ENCODE measurements around the gene NKAIN2. TPM values are rescaled to one million over a fixed set of nuclear protein-coding genes. Genes with fewer than 3 reads are reported as not detected.

Gene NKAIN2
- total RNA-seq, 1 experiment from 2014 or later = not detected

DNA sequence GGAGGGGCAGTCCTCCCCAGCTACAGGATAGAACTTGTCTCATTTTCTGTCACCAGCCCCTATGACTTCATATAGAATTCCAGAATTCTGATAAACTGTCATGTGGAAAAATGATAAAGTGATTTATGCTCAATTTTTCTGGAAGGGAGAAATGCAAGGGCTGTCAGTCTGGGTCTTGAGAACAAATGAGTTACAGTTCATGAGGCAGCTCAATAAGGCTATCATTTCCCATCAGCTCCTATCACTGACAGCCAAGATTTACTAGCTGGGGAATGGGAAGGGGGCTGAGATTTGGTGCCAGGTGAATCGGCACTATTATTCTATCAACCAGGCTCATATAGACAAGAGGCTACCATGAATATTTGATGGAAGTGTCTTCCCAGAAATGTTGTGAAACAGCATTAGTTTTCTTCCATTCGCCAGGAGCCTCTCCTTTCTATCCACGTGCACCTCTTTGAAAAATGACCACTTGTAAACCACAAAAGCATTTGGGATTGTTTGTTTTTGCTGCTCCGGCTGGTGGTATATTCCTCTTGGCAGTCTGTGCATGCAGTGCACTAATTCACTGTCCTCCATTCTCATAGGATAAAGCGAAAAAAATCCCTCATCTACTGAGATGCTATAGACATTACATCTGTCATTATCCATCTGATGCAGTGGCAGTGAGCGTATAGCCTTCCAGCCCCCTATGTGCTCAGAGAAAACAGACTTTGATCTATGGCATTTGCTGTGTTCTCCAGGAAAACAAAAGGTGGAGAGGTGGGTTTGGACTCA is 629.9 kb downstream of the NKAIN2 start:
- Mint-ChIP-seq H3K27ac (ENCODE audit: unreplicated experiment) (no peak overlapping the region), H3K9me3 (ENCODE audit: low read depth, unreplicated experiment) (no peaks in the 10 kb centered on the region), H3K4me3 (ENCODE audit: low read depth, unreplicated experiment) (no peak overlapping the region), H3K27me3 (ENCODE audit: unreplicated experiment) (no peaks in the 10 kb centered on the region), H3K36me3 (ENCODE audit: insufficient read depth, unreplicated experiment) (no peaks in the 10 kb centered on the region), H3K4me1 (ENCODE audit: low read depth, unreplicated experiment) (no peaks in the 10 kb centered on the region)
- CTCF ChIA-PET = no interaction called here
- TF ChIP-seq CTCF (IDR thresholded peaks at IDR 0.05; ENCODE audit: unreplicated experiment) = no peak
- no peak for DNase-seq
- no TSS peak for BruUV-seq (replicated peaks)
- intact Hi-C loops (cut with micrococcal nuclease; ENCODE audit: unreplicated experiment) = no loop called here

DNA sequence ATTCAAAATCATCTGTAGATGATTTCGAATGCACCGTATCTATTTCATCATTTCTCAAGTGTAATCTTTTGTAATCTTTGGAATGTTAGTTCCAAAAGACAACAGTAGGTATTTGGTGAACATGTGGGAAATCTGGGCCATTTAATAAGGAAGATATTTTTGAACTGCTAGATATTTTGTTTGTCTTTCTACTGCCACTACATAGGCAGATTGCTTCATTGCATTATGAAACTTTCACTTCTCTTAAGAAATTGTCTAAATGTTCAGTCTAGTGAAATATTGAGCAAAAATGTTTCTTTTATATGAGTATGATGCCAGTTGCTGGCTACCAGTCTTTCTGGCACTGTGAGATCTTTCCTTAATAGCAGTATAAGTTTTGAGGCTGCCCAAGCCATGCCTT is 630.8 kb downstream of the NKAIN2 start:
- Mint-ChIP-seq H3K27me3 (ENCODE audit: unreplicated experiment) (no peaks in the 10 kb centered on the region), H3K9me3 (ENCODE audit: low read depth, unreplicated experiment) (no peaks in the 10 kb centered on the region), H3K4me1 (ENCODE audit: low read depth, unreplicated experiment) (no peaks in the 10 kb centered on the region), H3K27ac (ENCODE audit: unreplicated experiment) (no peak overlapping the region), H3K36me3 (ENCODE audit: insufficient read depth, unreplicated experiment) (no peaks in the 10 kb centered on the region), H3K4me3 (ENCODE audit: low read depth, unreplicated experiment) (no peak overlapping the region)
- no peak for TF ChIP-seq CTCF (IDR thresholded peaks at IDR 0.05; ENCODE audit: unreplicated experiment)
- CTCF ChIA-PET = no interaction called here
- DNase-seq = no peak
- BruUV-seq (replicated peaks) = no TSS peak
- intact Hi-C loops (cut with micrococcal nuclease; ENCODE audit: unreplicated experiment) = no loop called here

GRCh38 chr6:124436803-124437202 is 633.1 kb downstream of the NKAIN2 start:
- Mint-ChIP-seq H3K27ac (ENCODE audit: unreplicated experiment) (no peak overlapping the region), H3K4me1 (ENCODE audit: low read depth, unreplicated experiment) (no peaks in the 10 kb centered on the region), H3K4me3 (ENCODE audit: low read depth, unreplicated experiment) (no peak overlapping the region), H3K9me3 (ENCODE audit: low read depth, unreplicated experiment) (no peaks in the 10 kb centered on the region), H3K27me3 (ENCODE audit: unreplicated experiment) (no peaks in the 10 kb centered on the region), H3K36me3 (ENCODE audit: insufficient read depth, unreplicated experiment) (no peaks in the 10 kb centered on the region)
- BruUV-seq (replicated peaks) = no TSS peak
- intact Hi-C loops (cut with micrococcal nuclease; ENCODE audit: unreplicated experiment) = no loop called here
- CTCF ChIA-PET = no interaction called here
- TF ChIP-seq CTCF (IDR thresholded peaks at IDR 0.05; ENCODE audit: unreplicated experiment) = no peak
- no peak for DNase-seq

GRCh38 chr6:124438546-124439065 is 634.9 kb downstream of the NKAIN2 start:
- Mint-ChIP-seq H3K4me3 (ENCODE audit: low read depth, unreplicated experiment) (no peak overlapping the region), H3K27ac (ENCODE audit: unreplicated experiment) (no peak overlapping the region), H3K36me3 (ENCODE audit: insufficient read depth, unreplicated experiment) (no peaks in the 10 kb centered on the region), H3K4me1 (ENCODE audit: low read depth, unreplicated experiment) (no peaks in the 10 kb centered on the region), H3K9me3 (ENCODE audit: low read depth, unreplicated experiment) (no peaks in the 10 kb centered on the region), H3K27me3 (ENCODE audit: unreplicated experiment) (no peaks in the 10 kb centered on the region)
- intact Hi-C loops (cut with micrococcal nuclease; ENCODE audit: unreplicated experiment) = no loop called here
- CTCF ChIA-PET = interaction anchor here (0.7 kb wide), 1 partner anchor 56 kb away, joined by 3 read pairs; no protein-coding TSS in a partner anchor
- DNase-seq = no peak
- TF ChIP-seq CTCF (IDR thresholded peaks at IDR 0.05; ENCODE audit: unreplicated experiment) = no peak
- no TSS peak for BruUV-seq (replicated peaks)

Data from Calu3 (cell line).